Gastrocnemius medialis (tissue), 4 donors: ENCODE results near the gene MACROD1.

Source experiments
- POLR2A ChIP-seq, 2 donors: fragments of 450-650 bp; IDR thresholded peaks; one replicate each; pipeline ENCODE4 v1.6.1; 2017; ENCODE audit warnings: antibody characterized with exemption in 2 of 2, mild to moderate bottlenecking in 2 of 2, moderate library complexity in 2 of 2
- TF ChIP-seq, protein P1 (sequence below), 5 experiments: fragments of 450-650 bp in 3 of 5; fragments of 200-600 bp in 2 of 5; sonication (generic) in 2 of 5; IDR thresholded peaks in 4 of 5; conservative IDR thresholded peaks in 1 of 5; 1 replicate in 4 of 5; 2 replicates in 1 of 5; pipeline ENCODE4 v1.5.1; 2016 to 2019; ENCODE audit warnings: antibody characterized with exemption in 5 of 5, mild to moderate bottlenecking in 3 of 5, moderate library complexity in 3 of 5

DNA sequence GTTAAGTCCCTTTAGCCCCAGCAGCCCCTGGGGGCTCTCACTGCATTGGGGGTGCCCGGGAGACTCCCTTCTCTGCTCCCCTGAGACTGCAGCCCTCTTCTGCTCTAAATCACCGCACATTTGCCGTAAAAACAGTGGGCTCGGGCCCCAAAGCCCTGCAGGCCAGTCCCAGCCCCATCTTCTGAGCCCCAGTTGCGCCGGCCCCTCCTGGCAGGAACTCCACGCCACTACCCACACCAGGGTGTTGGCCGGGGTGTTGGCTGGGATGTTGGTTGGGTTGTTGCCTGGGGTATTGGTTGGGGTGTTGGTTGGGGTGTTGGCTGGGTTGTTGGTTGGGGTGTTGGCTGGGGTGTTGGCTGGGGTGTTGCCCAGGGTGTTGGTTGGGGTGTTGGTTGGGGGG lies 156.2 kb downstream of the MACROD1 start:
- no peak for TF ChIP-seq POLR2A (IDR thresholded peaks at IDR 0.05)
- TF ChIP-seq, protein P1, sequence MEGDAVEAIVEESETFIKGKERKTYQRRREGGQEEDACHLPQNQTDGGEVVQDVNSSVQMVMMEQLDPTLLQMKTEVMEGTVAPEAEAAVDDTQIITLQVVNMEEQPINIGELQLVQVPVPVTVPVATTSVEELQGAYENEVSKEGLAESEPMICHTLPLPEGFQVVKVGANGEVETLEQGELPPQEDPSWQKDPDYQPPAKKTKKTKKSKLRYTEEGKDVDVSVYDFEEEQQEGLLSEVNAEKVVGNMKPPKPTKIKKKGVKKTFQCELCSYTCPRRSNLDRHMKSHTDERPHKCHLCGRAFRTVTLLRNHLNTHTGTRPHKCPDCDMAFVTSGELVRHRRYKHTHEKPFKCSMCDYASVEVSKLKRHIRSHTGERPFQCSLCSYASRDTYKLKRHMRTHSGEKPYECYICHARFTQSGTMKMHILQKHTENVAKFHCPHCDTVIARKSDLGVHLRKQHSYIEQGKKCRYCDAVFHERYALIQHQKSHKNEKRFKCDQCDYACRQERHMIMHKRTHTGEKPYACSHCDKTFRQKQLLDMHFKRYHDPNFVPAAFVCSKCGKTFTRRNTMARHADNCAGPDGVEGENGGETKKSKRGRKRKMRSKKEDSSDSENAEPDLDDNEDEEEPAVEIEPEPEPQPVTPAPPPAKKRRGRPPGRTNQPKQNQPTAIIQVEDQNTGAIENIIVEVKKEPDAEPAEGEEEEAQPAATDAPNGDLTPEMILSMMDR (IDR thresholded peaks at IDR 0.05 in 4 of 5, conservative IDR thresholded peaks at IDR 0.05 in 1 of 5) = no peak
